GM13976 (cell line): Measurements from ENCODE around the gene ZBTB7B.

ENCODE experiments used
- DNase-seq: peaks from one replicate; pipeline ENCODE4 v3.0.0; 2012; ENCODE audit warnings: low spot score
- in situ Hi-C: fragments of 300-500 bp; cut with MboI; formaldehyde crosslinking; loops from one replicate; pipeline ENCODE4 v1.12.0; 2022; ENCODE audit warnings: low sequenced_read_pairs, mixed read lengths, inconsistent platforms; ENCODE audit not compliant: unreplicated experiment
- TF ChIP-seq, protein P1 (sequence below): IDR thresholded peaks from 2 replicates; pipeline ENCODE4 v1.5.1; 2012; ENCODE audit warnings: borderline replicate concordance, mild to moderate bottlenecking; ENCODE audit not compliant: insufficient read depth; ENCODE audit errors: extremely low read depth, missing control alignments, control extremely low read depth

The ZBTB7B gene

DNA sequence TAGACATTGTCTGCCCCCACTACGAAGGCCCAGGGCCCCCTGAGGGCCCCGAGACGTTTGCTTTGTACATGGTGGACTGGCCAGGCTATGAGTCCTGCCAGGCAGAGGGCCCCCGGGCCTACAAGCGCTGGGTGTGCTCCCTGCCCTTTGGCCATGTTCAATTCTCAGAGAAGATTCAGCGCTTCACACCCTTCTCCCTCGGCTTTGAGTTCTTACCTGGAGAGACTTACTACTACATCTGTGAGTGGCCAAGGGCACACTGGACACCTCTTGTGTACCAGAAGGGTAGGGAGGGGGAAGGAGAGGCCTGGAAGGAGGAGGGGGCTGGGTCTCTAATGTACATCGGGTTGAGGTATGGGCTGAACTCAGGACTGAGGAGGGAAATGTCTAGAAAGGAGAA lies 64.2 kb downstream of the ZBTB7B start:
- DNase-seq, result no peak
- in situ Hi-C loops, result loop anchor here (10.0 to 25.0 kb wide), 2 partner anchors 402 to 504 kb away; partner anchors contain the start of genes CHRNB2 and UBE2Q1

More for the DNA sequence above, 64.2 kb downstream of the ZBTB7B start:
- TF ChIP-seq, protein P1, sequence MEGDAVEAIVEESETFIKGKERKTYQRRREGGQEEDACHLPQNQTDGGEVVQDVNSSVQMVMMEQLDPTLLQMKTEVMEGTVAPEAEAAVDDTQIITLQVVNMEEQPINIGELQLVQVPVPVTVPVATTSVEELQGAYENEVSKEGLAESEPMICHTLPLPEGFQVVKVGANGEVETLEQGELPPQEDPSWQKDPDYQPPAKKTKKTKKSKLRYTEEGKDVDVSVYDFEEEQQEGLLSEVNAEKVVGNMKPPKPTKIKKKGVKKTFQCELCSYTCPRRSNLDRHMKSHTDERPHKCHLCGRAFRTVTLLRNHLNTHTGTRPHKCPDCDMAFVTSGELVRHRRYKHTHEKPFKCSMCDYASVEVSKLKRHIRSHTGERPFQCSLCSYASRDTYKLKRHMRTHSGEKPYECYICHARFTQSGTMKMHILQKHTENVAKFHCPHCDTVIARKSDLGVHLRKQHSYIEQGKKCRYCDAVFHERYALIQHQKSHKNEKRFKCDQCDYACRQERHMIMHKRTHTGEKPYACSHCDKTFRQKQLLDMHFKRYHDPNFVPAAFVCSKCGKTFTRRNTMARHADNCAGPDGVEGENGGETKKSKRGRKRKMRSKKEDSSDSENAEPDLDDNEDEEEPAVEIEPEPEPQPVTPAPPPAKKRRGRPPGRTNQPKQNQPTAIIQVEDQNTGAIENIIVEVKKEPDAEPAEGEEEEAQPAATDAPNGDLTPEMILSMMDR, result no peak
